Brain microvascular endothelial cell (primary cell): ENCODE data around the gene RNFT2.

ENCODE experiments used
- DNase-seq: peaks from one replicate; pipeline ENCODE4 v3.0.0-alpha.2; 2020
- H3K27ac ChIP-seq: fragments of 250-450 bp; sonication (Bioruptor Pico); 2 replicates; pipeline ENCODE4 v1.5.1; 2020; ENCODE audit warnings: mild to moderate bottlenecking, moderate library complexity
- H3K27me3 ChIP-seq: fragments of 250-450 bp; sonication (Bioruptor Pico); replicated peaks from 2 replicates; pipeline ENCODE4 v1.5.1; 2020; ENCODE audit warnings: mild to moderate bottlenecking
- H3K36me3 ChIP-seq: fragments of 250-450 bp; sonication (Bioruptor Pico); replicated peaks from 2 replicates; pipeline ENCODE4 v1.5.1; 2020; ENCODE audit warnings: mild to moderate bottlenecking
- H3K4me3 ChIP-seq: 2 replicates; pipeline ENCODE4 v1.5.1; 2011; ENCODE audit warnings: low read depth, mild to moderate bottlenecking, control low read depth, low read length, moderate library complexity
- in situ Hi-C: cut with HindIII; loops from 2 replicates; pipeline ENCODE4 v1.10.0; 2017; ENCODE audit warnings: low sequenced_read_pairs, low pct_ligation_motif_present
- TF ChIP-seq, protein P1 (sequence below): IDR thresholded peaks from 2 replicates; pipeline ENCODE4 v1.5.1; 2011; ENCODE audit warnings: low read depth, mild to moderate bottlenecking, moderate library complexity, low read length, control low read depth, inconsistent platforms; ENCODE audit errors: missing control alignments

RNFT2 gene

DNA sequence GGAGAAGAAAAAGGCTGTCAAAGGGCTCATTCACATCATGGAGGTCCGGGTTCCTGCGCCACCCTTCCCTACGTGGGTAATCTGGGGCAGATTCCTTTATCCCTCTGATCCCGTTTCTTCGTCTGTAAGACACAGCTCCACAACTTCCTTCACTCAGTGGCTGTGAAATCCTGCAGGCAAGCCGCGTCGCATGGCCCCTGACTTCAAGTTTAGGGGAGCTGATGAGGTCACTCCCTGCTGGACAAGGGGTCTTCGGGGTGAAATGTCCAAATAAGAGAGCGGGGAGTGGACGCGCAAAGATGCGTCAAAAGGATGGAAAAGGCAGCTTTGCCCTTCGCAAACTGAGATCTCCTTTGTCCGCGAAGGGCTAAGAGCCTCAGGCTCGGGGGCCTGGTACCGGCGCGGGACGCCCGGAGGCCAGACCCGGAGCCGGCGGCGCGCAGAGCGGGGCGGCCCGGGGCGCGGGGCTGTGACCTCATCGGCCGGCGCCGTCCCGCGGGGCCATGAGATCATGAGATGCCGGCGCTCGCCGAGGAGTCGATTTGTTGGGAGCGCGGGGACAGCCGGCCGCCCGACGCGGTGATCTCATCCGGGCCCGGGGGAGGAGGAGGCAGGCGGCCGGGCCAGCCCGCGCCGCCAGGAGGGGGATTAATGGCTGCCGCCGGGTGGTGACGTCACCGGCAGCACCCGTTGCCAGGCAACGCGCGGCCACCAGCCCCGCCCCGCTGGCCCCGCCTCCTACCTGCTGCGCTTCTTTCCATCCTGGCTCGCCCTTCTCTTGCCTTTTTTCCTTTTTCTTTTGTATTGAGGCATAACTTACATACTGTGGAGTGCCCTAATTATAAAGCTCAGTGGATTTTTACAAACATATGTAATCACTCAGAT is 81.1 kb downstream of the RNFT2 start:
- TF ChIP-seq, protein P1, sequence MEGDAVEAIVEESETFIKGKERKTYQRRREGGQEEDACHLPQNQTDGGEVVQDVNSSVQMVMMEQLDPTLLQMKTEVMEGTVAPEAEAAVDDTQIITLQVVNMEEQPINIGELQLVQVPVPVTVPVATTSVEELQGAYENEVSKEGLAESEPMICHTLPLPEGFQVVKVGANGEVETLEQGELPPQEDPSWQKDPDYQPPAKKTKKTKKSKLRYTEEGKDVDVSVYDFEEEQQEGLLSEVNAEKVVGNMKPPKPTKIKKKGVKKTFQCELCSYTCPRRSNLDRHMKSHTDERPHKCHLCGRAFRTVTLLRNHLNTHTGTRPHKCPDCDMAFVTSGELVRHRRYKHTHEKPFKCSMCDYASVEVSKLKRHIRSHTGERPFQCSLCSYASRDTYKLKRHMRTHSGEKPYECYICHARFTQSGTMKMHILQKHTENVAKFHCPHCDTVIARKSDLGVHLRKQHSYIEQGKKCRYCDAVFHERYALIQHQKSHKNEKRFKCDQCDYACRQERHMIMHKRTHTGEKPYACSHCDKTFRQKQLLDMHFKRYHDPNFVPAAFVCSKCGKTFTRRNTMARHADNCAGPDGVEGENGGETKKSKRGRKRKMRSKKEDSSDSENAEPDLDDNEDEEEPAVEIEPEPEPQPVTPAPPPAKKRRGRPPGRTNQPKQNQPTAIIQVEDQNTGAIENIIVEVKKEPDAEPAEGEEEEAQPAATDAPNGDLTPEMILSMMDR, result no peak
- DNase-seq, result peak; percentile 83
- no peaks in the 10 kb centered on the region for H3K27me3 ChIP-seq
- in situ Hi-C loops, result no loop called here
- peak overlapping the region; percentile 76 for H3K27ac ChIP-seq
- peak overlapping the region; percentile 73 for H3K4me3 ChIP-seq
- H3K36me3 ChIP-seq, result no peaks in the 10 kb centered on the region

DNA sequence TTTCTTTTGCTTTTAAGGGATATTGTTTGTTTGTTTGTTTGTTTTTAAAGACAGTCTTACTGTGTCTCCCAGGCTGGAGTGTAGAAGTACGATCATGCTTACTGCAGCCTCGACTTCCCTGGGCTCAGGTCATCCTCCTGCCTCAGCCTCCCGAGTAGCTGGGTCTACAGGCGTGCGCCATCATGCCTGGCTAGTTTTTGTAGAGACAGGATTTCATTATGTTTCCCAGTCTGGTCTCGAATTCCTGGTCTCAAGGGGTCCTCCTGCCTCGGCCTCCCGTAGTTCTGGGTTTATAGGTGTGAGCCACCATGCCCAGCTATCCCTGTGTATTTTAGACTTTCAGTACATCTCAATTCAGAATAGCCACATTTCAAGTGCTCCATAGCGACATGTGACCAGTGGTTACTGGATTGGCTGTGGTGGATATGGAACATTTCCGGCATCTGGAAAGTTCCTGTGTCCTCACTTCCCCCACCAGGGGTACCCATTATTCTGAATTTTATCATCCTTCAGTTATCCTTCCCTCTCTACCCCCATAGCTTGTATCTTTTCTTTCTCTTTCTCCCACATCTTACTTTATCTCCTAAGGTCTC is 82.0 kb downstream of the RNFT2 start:
- DNase-seq, result peak; percentile 5
- H3K27ac ChIP-seq, result no peak overlapping the region
- no peak overlapping the region for H3K4me3 ChIP-seq
- in situ Hi-C loops, result no loop called here
- TF ChIP-seq, protein P1, result no peak
- H3K36me3 ChIP-seq, result no peaks in the 10 kb centered on the region
- no peaks in the 10 kb centered on the region for H3K27me3 ChIP-seq

DNA sequence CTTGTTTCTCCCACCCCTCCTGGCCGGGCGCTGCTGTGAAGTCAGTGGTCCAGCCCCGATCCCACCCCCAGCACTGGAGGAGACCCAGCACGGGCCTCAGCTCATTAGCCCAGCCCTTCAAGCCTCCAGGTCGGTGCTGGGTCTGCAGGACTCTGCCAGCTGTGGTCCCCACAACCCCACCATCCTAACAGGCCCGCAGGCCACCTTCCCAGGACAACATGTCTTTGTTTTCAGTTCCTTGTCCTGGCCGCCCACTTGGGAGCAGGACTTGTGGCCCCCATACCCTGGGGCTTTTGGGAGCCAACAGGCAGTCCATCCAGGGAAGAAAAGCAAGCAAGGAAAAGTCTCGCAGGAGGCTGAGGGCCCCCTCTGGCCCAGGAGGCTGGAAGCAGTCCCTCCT is 83.2 kb downstream of the RNFT2 start:
- TF ChIP-seq, protein P1, result no peak
- DNase-seq, result no peak
- in situ Hi-C loops, result no loop called here

DNA sequence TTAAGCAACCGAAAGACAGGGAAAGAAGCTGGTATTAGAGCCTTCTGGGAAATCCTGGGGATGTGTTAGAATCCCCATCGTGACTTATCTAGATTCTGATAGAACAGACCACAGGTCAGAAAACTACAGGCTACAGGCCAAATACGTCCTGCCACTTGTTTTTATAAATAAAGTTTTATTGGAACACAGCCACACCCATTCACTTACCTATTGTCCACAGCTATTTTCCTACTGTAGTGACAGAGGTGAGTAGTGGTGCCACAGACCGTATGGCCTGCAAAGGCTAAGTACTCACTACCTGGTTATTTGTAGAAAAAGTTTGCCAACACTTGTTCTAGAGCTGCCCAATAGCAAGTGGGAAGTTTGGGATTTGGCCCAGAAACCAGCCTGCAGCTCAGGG is 89.3 kb downstream of the RNFT2 start:
- Histone ChIP-seq H3K27ac (no peak overlapping the region), H3K27me3 (no peaks in the 10 kb centered on the region), H3K4me3 (no peak overlapping the region), H3K36me3 (no peaks in the 10 kb centered on the region)
- in situ Hi-C loops, result no loop called here
- TF ChIP-seq, protein P1, result no peak
- DNase-seq, result no peak

More for the DNA sequence above, 83.2 kb downstream of the RNFT2 start:
- Histone ChIP-seq H3K27me3 (no peaks in the 10 kb centered on the region), H3K27ac (no peak overlapping the region), H3K36me3 (no peaks in the 10 kb centered on the region), H3K4me3 (no peak overlapping the region)

DNA sequence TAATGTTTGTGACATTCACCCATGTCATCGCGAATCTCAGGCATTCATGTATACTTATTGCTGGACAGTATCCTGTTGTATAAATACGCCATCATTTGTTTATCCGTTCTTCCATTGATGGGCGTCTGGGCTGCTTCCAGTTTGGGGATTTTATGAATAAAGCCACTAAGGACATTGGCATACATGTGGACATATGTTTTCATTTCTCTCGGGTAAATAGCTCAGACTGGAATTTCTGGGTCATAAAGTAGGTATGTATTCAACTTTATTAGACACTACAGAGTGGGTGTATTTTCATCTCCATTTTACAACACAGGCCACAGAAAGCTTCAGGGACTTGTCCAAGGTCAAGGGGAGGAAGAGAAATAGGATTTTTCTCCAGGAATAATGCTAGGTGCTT is 94.2 kb downstream of the RNFT2 start:
- TF ChIP-seq, protein P1, result no peak
- H3K27ac ChIP-seq, result no peak overlapping the region
- in situ Hi-C loops, result no loop called here
- H3K4me3 ChIP-seq, result no peak overlapping the region
- H3K36me3 ChIP-seq, result no peaks in the 10 kb centered on the region
- H3K27me3 ChIP-seq, result no peaks in the 10 kb centered on the region
- DNase-seq, result no peak
